ENCODE measurements around the gene ZNF865.
A peak's percentile ranks its signal among the peaks of the same experiment; 100 is the strongest.

ZNF865 gene

GRCh38 chr19:55620410-55621204 lies 15.2 kb downstream of the ZNF865 start:
- DNase-seq (peak; percentile 59), ATAC-seq (ENCODE audit: insufficient read depth, low read depth) (peak; percentile 17; the same call in 1 of the 3 replicates)
- peaks cover 28% of the 10 kb centered on the region for H3K4me1 ChIP-seq (ENCODE audit: insufficient read depth, low read length)
- H3K79me2 ChIP-seq (ENCODE audit: insufficient read depth, low read length): no peaks in the 10 kb centered on the region
- no peaks in the 10 kb centered on the region for H3K9me3 ChIP-seq (ENCODE audit: insufficient read depth, low read length, severe bottlenecking)
- H3K27ac ChIP-seq (ENCODE audit: low read length): peak overlapping the region; percentile 50; the same call in 1 of the 2 replicates
- no peak overlapping the region for H3K4me2 ChIP-seq (ENCODE audit: insufficient read depth, low read length)
- TF ChIP-seq CTCF (IDR thresholded peaks at IDR 0.05; ENCODE audit: borderline replicate concordance, extremely low read depth, low read length, poor library complexity, severe bottlenecking): no peak
- no peak for TF ChIP-seq EZH2 (IDR thresholded peaks at IDR 0.05; ENCODE audit: borderline replicate concordance, low read depth, low read length, severe bottlenecking)
- peaks cover 28% of the 10 kb centered on the region for H3K36me3 ChIP-seq (ENCODE audit: insufficient read depth, low read length)
- H3K4me3 ChIP-seq (ENCODE audit: low read depth in 1 of 2, low read length in 2 of 2): no peak overlapping the region
- H4K20me1 ChIP-seq (ENCODE audit: insufficient read depth, low read length): peaks cover 3% of the 10 kb centered on the region; the same call in 1 of the 2 replicates
- no peak overlapping the region; the same call in 1 of the 2 replicates for H3K9ac ChIP-seq (ENCODE audit: low read depth, low read length)
- H2AFZ ChIP-seq (ENCODE audit: low read depth, low read length): no peak overlapping the region
- H3K27me3 ChIP-seq (ENCODE audit: insufficient read depth, low read length, poor library complexity): no peaks in the 10 kb centered on the region

GRCh38 chr19:55621205-55621672 lies 15.8 kb downstream of the ZNF865 start:
- no peak for ATAC-seq (ENCODE audit: insufficient read depth, low read depth)
- TF ChIP-seq EZH2 (IDR thresholded peaks at IDR 0.05; ENCODE audit: borderline replicate concordance, low read depth, low read length, severe bottlenecking): no peak
- no peak for TF ChIP-seq CTCF (IDR thresholded peaks at IDR 0.05; ENCODE audit: borderline replicate concordance, extremely low read depth, low read length, poor library complexity, severe bottlenecking)
- H3K4me3 ChIP-seq (ENCODE audit: low read depth in 1 of 2, low read length in 2 of 2): no peak overlapping the region
- H3K9ac ChIP-seq (ENCODE audit: low read depth, low read length): no peak overlapping the region
- peaks cover 22% of the 10 kb centered on the region for H3K36me3 ChIP-seq (ENCODE audit: insufficient read depth, low read length)
- H3K4me1 ChIP-seq (ENCODE audit: insufficient read depth, low read length): peaks cover 28% of the 10 kb centered on the region
- no peaks in the 10 kb centered on the region for H3K27me3 ChIP-seq (ENCODE audit: insufficient read depth, low read length, poor library complexity)
- no peak for DNase-seq
- no peaks in the 10 kb centered on the region for H3K9me3 ChIP-seq (ENCODE audit: insufficient read depth, low read length, severe bottlenecking)
- H3K27ac ChIP-seq (ENCODE audit: low read length): no peak overlapping the region; the same call in 1 of the 2 replicates
- no peaks in the 10 kb centered on the region for H4K20me1 ChIP-seq (ENCODE audit: insufficient read depth, low read length)
- H3K79me2 ChIP-seq (ENCODE audit: insufficient read depth, low read length): no peaks in the 10 kb centered on the region
- H3K4me2 ChIP-seq (ENCODE audit: insufficient read depth, low read length): no peak overlapping the region
- H2AFZ ChIP-seq (ENCODE audit: low read depth, low read length): no peak overlapping the region

- ATAC-seq (ENCODE audit: insufficient read depth, low read depth) (no peak), DNase-seq (no peak)
- H3K27ac ChIP-seq (ENCODE audit: low read length): no peak overlapping the region
- no peaks in the 10 kb centered on the region for H3K79me2 ChIP-seq (ENCODE audit: insufficient read depth, low read length)
- H4K20me1 ChIP-seq (ENCODE audit: insufficient read depth, low read length): no peaks in the 10 kb centered on the region
- no peak overlapping the region for H3K4me3 ChIP-seq (ENCODE audit: low read depth in 1 of 2, low read length in 2 of 2)
- no peaks in the 10 kb centered on the region for H3K9me3 ChIP-seq (ENCODE audit: insufficient read depth, low read length, severe bottlenecking)
- no peak overlapping the region for H3K4me2 ChIP-seq (ENCODE audit: insufficient read depth, low read length)
- TF ChIP-seq EZH2 (IDR thresholded peaks at IDR 0.05; ENCODE audit: borderline replicate concordance, low read depth, low read length, severe bottlenecking) (no peak), CTCF (IDR thresholded peaks at IDR 0.05; ENCODE audit: borderline replicate concordance, extremely low read depth, low read length, poor library complexity, severe bottlenecking) (no peak)
- no peaks in the 10 kb centered on the region for H3K27me3 ChIP-seq (ENCODE audit: insufficient read depth, low read length, poor library complexity)
- no peak overlapping the region for H3K9ac ChIP-seq (ENCODE audit: low read depth, low read length)
- H2AFZ ChIP-seq (ENCODE audit: low read depth, low read length): no peak overlapping the region
- peaks cover 28% of the 10 kb centered on the region for H3K4me1 ChIP-seq (ENCODE audit: insufficient read depth, low read length)
- H3K36me3 ChIP-seq (ENCODE audit: insufficient read depth, low read length): peaks cover 17% of the 10 kb centered on the region
These were observed 16.3 kb downstream of the ZNF865 start for GRCh38 chr19:55621673-55622231.
